Skeletal muscle tissue (tissue), 4 donors: ENCODE measurements around the gene GRIN2D. TPM values are rescaled to one million over a fixed set of nuclear protein-coding genes. Genes with fewer than 3 reads are reported as not detected.

Source experiments
- H3K27ac ChIP-seq: one replicate; pipeline ENCODE4 v1.7.0; 2013; ENCODE audit warnings: mild to moderate bottlenecking, low read depth, low read length, inconsistent platforms
- H3K27me3 ChIP-seq, 3 donors: one replicate each; pipeline ENCODE4 v1.7.0; 2013; ENCODE audit warnings: low read length in 3 of 3; ENCODE audit not compliant: control insufficient read depth in 3 of 3, insufficient read depth in 3 of 3
- H3K36me3 ChIP-seq, 3 donors: one replicate each; pipeline ENCODE4 v1.7.0; 2013; ENCODE audit warnings: low read length in 3 of 3; ENCODE audit not compliant: control insufficient read depth in 3 of 3, insufficient read depth in 3 of 3
- H3K4me1 ChIP-seq, 3 donors: one replicate each; pipeline ENCODE4 v1.7.0; 2013; ENCODE audit warnings: low read length in 3 of 3, mild to moderate bottlenecking in 3 of 3; ENCODE audit not compliant: control insufficient read depth in 3 of 3, insufficient read depth in 3 of 3
- H3K4me3 ChIP-seq, 3 donors: one replicate each; pipeline ENCODE4 v1.7.0; 2013; ENCODE audit warnings: low read length in 3 of 3
- H3K9ac ChIP-seq, 3 donors: one replicate each; pipeline ENCODE4 v1.7.0; 2013; ENCODE audit warnings: low read length in 3 of 3, mild to moderate bottlenecking in 3 of 3, moderate library complexity in 2 of 3, low read depth in 1 of 3
- H3K9me3 ChIP-seq, 3 donors: one replicate each; pipeline ENCODE4 v1.7.0; 2013; ENCODE audit warnings: low read length in 3 of 3; ENCODE audit not compliant: control insufficient read depth in 3 of 3
- total RNA-seq: library from RNA; depleted of rRNA; stranded (reverse); fragments of >200 nt; gene quantifications from one replicate; pipeline ENCODE4 v1.2.3, GENCODE V29; 2014
- donor health status: Osteomylitis.

The GRIN2D gene
- total RNA-seq, 1 donor from 2014 or later = under 0.01 TPM

DNA sequence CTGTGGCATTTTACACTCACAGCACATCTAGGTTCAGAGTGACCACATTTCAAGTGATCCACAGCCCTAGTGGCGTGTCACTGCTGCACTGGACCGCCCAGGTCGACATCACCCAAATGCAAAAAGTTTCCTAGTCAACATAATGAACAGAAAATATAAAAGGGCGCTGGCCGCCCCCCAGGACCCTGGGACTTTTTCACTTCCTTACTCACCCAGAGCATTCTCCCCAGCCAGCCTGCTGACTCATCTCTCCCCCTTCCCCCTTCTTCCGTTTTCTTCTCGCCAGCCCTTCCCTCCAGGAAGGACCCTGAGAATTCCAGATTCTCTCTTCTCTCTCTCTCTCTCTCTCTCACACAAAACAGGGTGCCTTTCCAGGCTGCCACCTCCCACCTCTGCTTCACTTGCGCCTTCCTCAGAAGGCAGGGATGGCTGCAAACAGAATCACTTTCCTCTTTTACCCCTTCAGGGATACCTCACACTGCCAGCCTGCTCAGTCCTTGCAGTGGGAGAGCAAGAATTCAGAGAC is 31.3 kb downstream of the GRIN2D start:
- no peak overlapping the region for H3K27ac ChIP-seq

GRCh38 chr19:48428670-48429069 is 35.2 kb downstream of the GRIN2D start:
- H3K4me3 ChIP-seq = no peak overlapping the region
- H3K4me1 ChIP-seq = no peaks in the 10 kb centered on the region
- no peak overlapping the region for H3K9ac ChIP-seq
- H3K36me3 ChIP-seq = no peaks in the 10 kb centered on the region
- H3K9me3 ChIP-seq = no peaks in the 10 kb centered on the region
- no peaks in the 10 kb centered on the region for H3K27me3 ChIP-seq
- H3K27ac ChIP-seq = no peak overlapping the region

More for the DNA sequence above, 31.3 kb downstream of the GRIN2D start:
- Histone ChIP-seq H3K27me3 (no peaks in the 10 kb centered on the region), H3K4me3 (no peak overlapping the region), H3K9me3 (no peaks in the 10 kb centered on the region), H3K36me3 (no peaks in the 10 kb centered on the region), H3K9ac (no peak overlapping the region), H3K4me1 (no peaks in the 10 kb centered on the region)

DNA sequence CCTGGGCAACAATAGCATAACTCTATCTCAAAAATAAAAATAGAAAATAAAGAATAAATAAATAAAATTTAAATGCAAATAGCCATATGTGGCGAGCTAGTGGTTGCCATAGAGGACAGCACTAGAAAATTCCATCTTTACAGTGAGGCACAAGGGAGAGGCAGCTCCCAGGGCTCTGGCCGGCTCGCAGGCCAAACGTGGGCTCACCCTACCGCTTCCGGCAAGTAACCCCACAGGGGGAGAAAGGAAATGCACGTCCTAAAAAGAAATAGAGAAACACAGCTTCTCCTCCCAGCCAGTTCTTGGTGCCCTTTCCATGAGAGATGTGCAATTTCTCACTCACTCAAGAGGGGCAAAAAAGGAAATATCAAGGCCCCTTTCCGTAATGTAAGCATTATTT is 39.9 kb downstream of the GRIN2D start:
- H3K4me3 ChIP-seq = no peak overlapping the region
- H3K27ac ChIP-seq = no peak overlapping the region
- no peaks in the 10 kb centered on the region for H3K4me1 ChIP-seq
- H3K9ac ChIP-seq = no peak overlapping the region
- no peaks in the 10 kb centered on the region for H3K9me3 ChIP-seq
- H3K36me3 ChIP-seq = no peaks in the 10 kb centered on the region
- H3K27me3 ChIP-seq = peaks cover 6 to 9% (median 6%) of the 10 kb centered on the region in 3 donors

DNA sequence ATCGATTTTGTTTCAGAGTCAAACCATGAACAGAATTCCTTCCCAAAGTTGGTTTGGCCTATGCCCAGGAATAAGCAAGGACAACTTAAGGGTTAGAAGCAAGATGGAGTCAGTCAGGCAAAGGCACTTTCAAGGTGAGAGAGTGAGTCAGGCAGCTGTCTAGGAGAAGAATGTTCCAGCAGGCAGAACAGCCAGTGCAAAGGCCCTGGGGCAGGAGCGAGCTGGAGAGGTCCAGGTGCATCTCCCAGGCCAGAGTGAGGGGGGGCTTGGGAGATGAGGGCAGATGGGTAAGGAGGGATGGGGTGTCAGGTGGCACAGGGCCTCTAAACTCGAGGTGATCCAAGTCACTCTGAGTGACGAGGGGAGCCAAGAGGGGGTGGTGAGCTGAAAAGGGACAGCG is 43.1 kb downstream of the GRIN2D start:
- no peaks in the 10 kb centered on the region for H3K9me3 ChIP-seq
- peaks cover 10 to 13% (median 11%) of the 10 kb centered on the region in 3 donors for H3K27me3 ChIP-seq
- no peaks in the 10 kb centered on the region for H3K4me1 ChIP-seq
- H3K36me3 ChIP-seq = no peaks in the 10 kb centered on the region
- no peak overlapping the region for H3K9ac ChIP-seq
- H3K27ac ChIP-seq = no peak overlapping the region
- H3K4me3 ChIP-seq = no peak overlapping the region

DNA sequence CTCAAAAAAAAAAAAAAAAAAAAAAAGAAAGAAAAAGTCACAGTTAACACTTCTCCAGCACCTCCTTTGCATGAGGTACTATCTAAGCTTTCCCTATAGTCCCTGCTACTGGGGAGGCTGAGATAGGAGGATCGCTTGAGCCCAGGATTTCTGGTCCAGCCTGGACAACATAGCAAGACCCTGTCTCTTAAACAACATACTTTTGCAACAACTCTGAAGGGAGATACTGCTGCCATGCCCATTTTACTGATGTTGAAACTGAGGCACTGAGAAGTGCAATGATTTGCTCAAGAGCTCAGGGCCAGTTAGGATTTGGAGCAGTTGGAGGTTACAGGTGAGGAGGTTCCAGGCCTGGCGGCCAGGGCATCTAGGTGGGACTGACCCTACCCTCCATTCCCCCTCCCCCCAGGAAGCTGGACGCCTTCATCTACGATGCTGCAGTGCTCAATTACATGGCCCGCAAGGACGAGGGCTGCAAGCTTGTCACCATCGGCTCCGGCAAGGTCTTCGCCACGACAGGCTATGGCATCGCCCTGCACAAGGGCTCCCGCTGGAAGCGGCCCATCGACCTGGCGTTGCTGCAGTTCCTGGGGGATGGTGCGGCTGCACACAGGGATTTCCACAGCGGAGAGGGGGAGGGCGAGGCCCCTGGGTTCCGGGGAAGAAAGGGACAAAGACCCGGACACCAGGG is 48.0 kb downstream of the GRIN2D start:
- Histone ChIP-seq H3K27me3 (peaks cover 22 to 30% (median 25%) of the 10 kb centered on the region in 3 donors), H3K4me1 (peaks cover 18 to 28% (median 18%) of the 10 kb centered on the region in 3 donors), H3K9ac (no peak overlapping the region), H3K4me3 (no peak overlapping the region), H3K36me3 (peaks cover 0 to 2% (median 1%) of the 10 kb centered on the region in 3 donors), H3K27ac (no peak overlapping the region), H3K9me3 (no peaks in the 10 kb centered on the region)

DNA sequence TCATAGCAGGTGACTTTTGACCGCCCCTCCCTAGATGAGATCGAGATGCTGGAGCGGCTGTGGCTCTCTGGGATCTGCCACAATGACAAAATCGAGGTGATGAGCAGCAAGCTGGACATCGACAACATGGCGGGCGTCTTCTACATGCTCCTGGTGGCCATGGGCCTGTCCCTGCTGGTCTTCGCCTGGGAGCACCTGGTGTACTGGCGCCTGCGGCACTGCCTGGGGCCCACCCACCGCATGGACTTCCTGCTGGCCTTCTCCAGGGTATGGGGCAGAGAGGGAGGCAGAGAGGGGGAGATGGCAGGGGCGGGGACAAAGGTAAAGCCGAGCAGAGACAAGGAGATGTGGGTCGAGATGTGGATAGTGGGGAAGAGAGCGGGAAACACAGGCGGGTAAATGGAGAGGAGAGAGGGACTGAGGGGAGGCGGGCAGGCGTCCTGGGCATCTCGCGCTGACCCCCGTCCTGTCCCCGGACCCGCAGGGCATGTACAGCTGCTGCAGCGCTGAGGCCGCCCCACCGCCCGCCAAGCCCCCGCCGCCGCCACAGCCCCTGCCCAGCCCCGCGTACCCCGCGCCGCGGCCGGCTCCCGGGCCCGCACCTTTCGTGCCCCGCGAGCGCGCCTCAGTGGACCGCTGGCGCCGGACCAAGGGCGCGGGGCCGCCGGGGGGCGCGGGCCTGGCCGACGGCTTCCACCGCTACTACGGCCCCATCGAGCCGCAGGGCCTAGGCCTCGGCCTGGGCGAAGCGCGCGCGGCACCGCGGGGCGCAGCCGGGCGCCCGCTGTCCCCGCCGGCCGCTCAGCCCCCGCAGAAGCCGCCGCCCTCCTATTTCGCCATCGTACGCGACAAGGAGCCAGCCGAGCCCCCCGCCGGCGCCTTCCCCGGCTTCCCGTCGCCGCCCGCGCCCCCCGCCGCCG is 48.9 kb downstream of the GRIN2D start:
- H3K27ac ChIP-seq = no peak overlapping the region
- no peak overlapping the region for H3K9ac ChIP-seq
- H3K36me3 ChIP-seq = peaks cover 2 to 4% (median 3%) of the 10 kb centered on the region in 3 donors
- H3K9me3 ChIP-seq = no peaks in the 10 kb centered on the region
- H3K4me3 ChIP-seq = no peak overlapping the region
- H3K27me3 ChIP-seq = peaks cover 20 to 28% (median 22%) of the 10 kb centered on the region in 3 donors
- peaks cover 20 to 31% (median 20%) of the 10 kb centered on the region in 3 donors for H3K4me1 ChIP-seq

DNA sequence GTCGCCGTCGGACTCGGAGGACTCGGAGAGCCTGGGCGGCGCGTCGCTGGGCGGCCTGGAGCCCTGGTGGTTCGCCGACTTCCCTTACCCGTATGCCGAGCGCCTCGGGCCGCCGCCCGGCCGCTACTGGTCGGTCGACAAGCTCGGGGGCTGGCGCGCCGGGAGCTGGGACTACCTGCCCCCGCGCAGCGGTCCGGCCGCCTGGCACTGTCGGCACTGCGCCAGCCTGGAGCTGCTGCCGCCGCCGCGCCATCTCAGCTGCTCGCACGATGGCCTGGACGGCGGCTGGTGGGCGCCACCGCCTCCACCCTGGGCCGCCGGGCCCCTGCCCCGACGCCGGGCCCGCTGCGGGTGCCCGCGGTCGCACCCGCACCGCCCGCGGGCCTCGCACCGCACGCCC is 49.8 kb downstream of the GRIN2D start:
- Histone ChIP-seq H3K4me1 (peaks cover 20 to 33% (median 20%) of the 10 kb centered on the region in 3 donors), H3K36me3 (peaks cover 7 to 10% (median 9%) of the 10 kb centered on the region in 3 donors), H3K4me3 (no peak overlapping the region), H3K9ac (no peak overlapping the region), H3K27me3 (peaks cover 20 to 28% (median 22%) of the 10 kb centered on the region in 3 donors), H3K27ac (no peak overlapping the region), H3K9me3 (no peaks in the 10 kb centered on the region)

Other genes starting within 250 kb of the GRIN2D start
- gene LIG1, start 223.3 kb upstream of the GRIN2D start, total RNA-seq = 14.6 TPM
- 1.6 TPM for gene ZSWIM9, start 223.0 kb upstream of the GRIN2D start, total RNA-seq
- gene CARD8, start 137.8 kb upstream of the GRIN2D start, total RNA-seq = 26.6 TPM
- 2.6 TPM for gene ZNF114, start 123.6 kb upstream of the GRIN2D start, total RNA-seq
- 72.5 TPM for gene EMP3, start 68.1 kb upstream of the GRIN2D start, total RNA-seq
- 7.8 TPM for gene TMEM143, start 29.7 kb upstream of the GRIN2D start, total RNA-seq
- not detected for gene SYNGR4, start 29.3 kb upstream of the GRIN2D start, total RNA-seq
- 47.5 TPM for gene KDELR1, start 2.1 kb upstream of the GRIN2D start, total RNA-seq
- 8.4 TPM for gene GRWD1, start 52.3 kb downstream of the GRIN2D start, total RNA-seq
- 1.0 TPM for gene KCNJ14, start 61.9 kb downstream of the GRIN2D start, total RNA-seq
- gene CYTH2, start 75.7 kb downstream of the GRIN2D start, total RNA-seq = 33.4 TPM
- gene LMTK3, start 118.2 kb downstream of the GRIN2D start, total RNA-seq = not detected
- not detected for gene SULT2B1, start 158.5 kb downstream of the GRIN2D start, total RNA-seq
- not detected for gene SPACA4, start 213.1 kb downstream of the GRIN2D start, total RNA-seq
- gene FAM83E, start 221.4 kb downstream of the GRIN2D start, total RNA-seq = 1.6 TPM
- gene RPL18, start 225.5 kb downstream of the GRIN2D start, total RNA-seq = 2,225 TPM
- 2.1 TPM for gene SPHK2, start 225.8 kb downstream of the GRIN2D start, total RNA-seq
- gene DBP, start 243.7 kb downstream of the GRIN2D start, total RNA-seq = 6.8 TPM